Measurements from ENCODE around the gene DPM3.

- TF ChIP-seq POLR2AphosphoS5 (IDR thresholded peaks at IDR 0.05; ENCODE audit: borderline replicate concordance, low read depth, low read length), result no peak
- TF ChIP-seq EZH2 (IDR thresholded peaks at IDR 0.05), result no peak
Observed at GRCh38 chr1:155134880-155135414, 5.4 kb downstream of the DPM3 start.
